Measurements from ENCODE around the gene SYNPO2. TPM values are rescaled to one million over a fixed set of nuclear protein-coding genes. Genes with fewer than 3 reads are reported as not detected.

SYNPO2 gene
- total RNA-seq, 1 experiment from 2014 or later, result 0.04 TPM

- ATAC-seq (no peak), DNase-seq (no peak)
- no peaks in the 10 kb centered on the region for H3K36me3 ChIP-seq (ENCODE audit: low read depth, low read length)
- no peak overlapping the region for H3K27ac ChIP-seq (ENCODE audit: low read length)
- intact Hi-C loops (cut with micrococcal nuclease), result loop anchor here (5.0 to 10.0 kb wide), 2 partner anchors 105 to 513 kb away; no protein-coding TSS in a partner anchor
- H3K79me2 ChIP-seq (ENCODE audit: low read length), result no peaks in the 10 kb centered on the region
- H2AFZ ChIP-seq (ENCODE audit: low read length), result no peak overlapping the region
- H3F3A ChIP-seq (ENCODE audit: low read length, unreplicated experiment), result no peaks in the 10 kb centered on the region
- TF ChIP-seq EZH2phosphoT487 (IDR thresholded peaks at IDR 0.05; ENCODE audit: borderline replicate concordance, low read length) (no peak), CTCF (conservative IDR thresholded peaks at IDR 0.05; ENCODE audit: low read depth, low read length) (no peak), EZH2 (IDR thresholded peaks at IDR 0.05; ENCODE audit: low read length, unreplicated experiment) (no peak)
- ChIA-PET POLR2A (ENCODE audit: unreplicated experiment) (interaction anchor here (0.7 kb wide), 1 partner anchor 10 kb away, joined by 3 read pairs; no protein-coding TSS in a partner anchor), CTCF (no interaction called here)
- no peak overlapping the region for H3K9ac ChIP-seq (ENCODE audit: low read length)
- H3K4me1 ChIP-seq (ENCODE audit: insufficient read depth, low read length), result peaks cover 17% of the 10 kb centered on the region
- H3K9me2 ChIP-seq (replicated peaks; ENCODE audit: low read length), result no peaks in the 10 kb centered on the region
- H3K4me2 ChIP-seq (ENCODE audit: low read length), result no peak overlapping the region
- no TSS peak for BruUV-seq (replicated peaks)
- no peak overlapping the region for H3K4me3 ChIP-seq (ENCODE audit: low read length)
- no peaks in the 10 kb centered on the region for H3K9me3 ChIP-seq (ENCODE audit: low read length)
- no peaks in the 10 kb centered on the region for H4K20me1 ChIP-seq (ENCODE audit: low read length)
- no peaks in the 10 kb centered on the region for H3K27me3 ChIP-seq (ENCODE audit: low read length)
Observed at GRCh38 chr4:118979712-118980111, 91.1 kb downstream of the SYNPO2 start.

- intact Hi-C loops (cut with micrococcal nuclease), result loop anchor here (5.0 to 10.0 kb wide), 2 partner anchors 103 to 511 kb away; no protein-coding TSS in a partner anchor
- no peaks in the 10 kb centered on the region for H3K79me2 ChIP-seq (ENCODE audit: low read length)
- no peaks in the 10 kb centered on the region for H3K36me3 ChIP-seq (ENCODE audit: low read depth, low read length)
- H3K9me2 ChIP-seq (replicated peaks; ENCODE audit: low read length), result no peaks in the 10 kb centered on the region
- no TSS peak for BruUV-seq (replicated peaks)
- H3K4me3 ChIP-seq (ENCODE audit: low read length), result no peak overlapping the region
- ATAC-seq (no peak), DNase-seq (no peak)
- TF ChIP-seq EZH2 (IDR thresholded peaks at IDR 0.05; ENCODE audit: low read length, unreplicated experiment) (no peak), EZH2phosphoT487 (IDR thresholded peaks at IDR 0.05; ENCODE audit: borderline replicate concordance, low read length) (no peak), CTCF (conservative IDR thresholded peaks at IDR 0.05; ENCODE audit: low read depth, low read length) (no peak)
- no peaks in the 10 kb centered on the region for H3K9me3 ChIP-seq (ENCODE audit: low read length)
- no peak overlapping the region for H3K9ac ChIP-seq (ENCODE audit: low read length)
- no peak overlapping the region for H2AFZ ChIP-seq (ENCODE audit: low read length)
- CTCF ChIA-PET, result no interaction called here
- no peaks in the 10 kb centered on the region for H3F3A ChIP-seq (ENCODE audit: low read length, unreplicated experiment)
- H3K27me3 ChIP-seq (ENCODE audit: low read length), result no peaks in the 10 kb centered on the region
- no peak overlapping the region for H3K4me2 ChIP-seq (ENCODE audit: low read length)
- peaks cover 9% of the 10 kb centered on the region for H3K4me1 ChIP-seq (ENCODE audit: insufficient read depth, low read length)
- POLR2A ChIA-PET (ENCODE audit: unreplicated experiment), result no interaction called here
- H4K20me1 ChIP-seq (ENCODE audit: low read length), result no peaks in the 10 kb centered on the region
- H3K27ac ChIP-seq (ENCODE audit: low read length), result no peak overlapping the region
Observed at GRCh38 chr4:118981171-118981838, 92.7 kb downstream of the SYNPO2 start.

- intact Hi-C loops (cut with micrococcal nuclease), result loop anchor here (1.0 to 10.0 kb wide), 3 partner anchors 103 to 510 kb away; no protein-coding TSS in a partner anchor
- H3K27ac ChIP-seq (ENCODE audit: low read length), result no peak overlapping the region
- H3K79me2 ChIP-seq (ENCODE audit: low read length), result no peaks in the 10 kb centered on the region
- no peak overlapping the region for H3K9ac ChIP-seq (ENCODE audit: low read length)
- peak; percentile 76 for ATAC-seq
- no peak overlapping the region for H3K4me3 ChIP-seq (ENCODE audit: low read length)
- peak; percentile 76 for DNase-seq
- no peaks in the 10 kb centered on the region for H3F3A ChIP-seq (ENCODE audit: low read length, unreplicated experiment)
- H3K36me3 ChIP-seq (ENCODE audit: low read depth, low read length), result no peaks in the 10 kb centered on the region
- TF ChIP-seq CTCF (conservative IDR thresholded peaks at IDR 0.05; ENCODE audit: low read depth, low read length), result peak; percentile 84
- no peak for TF ChIP-seq EZH2 (IDR thresholded peaks at IDR 0.05; ENCODE audit: low read length, unreplicated experiment)
- peaks cover 9% of the 10 kb centered on the region for H3K4me1 ChIP-seq (ENCODE audit: insufficient read depth, low read length)
- BruUV-seq (replicated peaks), result no TSS peak
- H4K20me1 ChIP-seq (ENCODE audit: low read length), result no peaks in the 10 kb centered on the region
- H3K27me3 ChIP-seq (ENCODE audit: low read length), result no peaks in the 10 kb centered on the region
- ChIA-PET CTCF (interaction anchor here (0.7 kb wide), 1 partner anchor 1141 kb away, joined by 3 read pairs; no protein-coding TSS in a partner anchor), POLR2A (ENCODE audit: unreplicated experiment) (no interaction called here)
- H3K4me2 ChIP-seq (ENCODE audit: low read length), result no peak overlapping the region
- H2AFZ ChIP-seq (ENCODE audit: low read length), result no peak overlapping the region
- no peaks in the 10 kb centered on the region for H3K9me2 ChIP-seq (replicated peaks; ENCODE audit: low read length)
- H3K9me3 ChIP-seq (ENCODE audit: low read length), result no peaks in the 10 kb centered on the region
Observed at GRCh38 chr4:118981839-118982381, 93.3 kb downstream of the SYNPO2 start.
